PC-9 (cell line): ENCODE data around the gene FITM1. TPM values are rescaled to one million over a fixed set of nuclear protein-coding genes. Genes with fewer than 3 reads are reported as not detected.

ENCODE experiments used
- BruUV-seq: library from RNA; stranded (reverse); fragments of 400-500 nt; replicated peaks from 2 replicates; lab custom pipeline; 2021; lab: Mats Ljungman, UMichigan
- CTCF ChIA-PET: fragments of 300-600 bp; sonication (Branson Sonifier 250); formaldehyde crosslinking; loops from one replicate; lab custom pipeline; 2022; ENCODE audit warnings: antibody characterized with exemption; lab: Charles Lee
- POLR2A ChIA-PET: fragments of 300-600 bp; sonication (Branson Sonifier 250); formaldehyde crosslinking; loops from one replicate; lab custom pipeline; 2022; ENCODE audit warnings: antibody characterized with exemption; ENCODE audit not compliant: unreplicated experiment; lab: Charles Lee
- DNase-seq, 2 experiments: peaks; one replicate each; pipeline versions ENCODE4 v3.0.0 to v3.0.0-alpha.2; 2015 to 2022; ENCODE audit warnings: mixed read lengths in 1 of 2
- H2AFZ ChIP-seq: fragments of 200-600 bp; sonication (generic); 2 replicates; pipeline ENCODE4 v1.8.1; 2017; ENCODE audit warnings: antibody characterized with exemption
- H3F3A ChIP-seq: fragments of 200-600 bp; sonication (generic); 2 replicates; pipeline ENCODE4 v1.8.1; 2017; ENCODE audit warnings: antibody characterized with exemption, mild to moderate bottlenecking, low read depth; ENCODE audit not compliant: insufficient read depth
- H3K27ac ChIP-seq: fragments of 200-600 bp; sonication (generic); 2 replicates; pipeline ENCODE4 v1.6.1; 2016; ENCODE audit warnings: mixed run types
- H3K27me3 ChIP-seq: fragments of 200-600 bp; sonication (generic); 2 replicates; pipeline ENCODE4 v1.6.1; 2016; ENCODE audit warnings: low read depth, mixed run types; ENCODE audit not compliant: insufficient read depth
- H3K36me3 ChIP-seq: fragments of 200-600 bp; sonication (generic); 2 replicates; pipeline ENCODE4 v1.6.1; 2016; ENCODE audit warnings: low read depth, mixed run types
- H3K4me1 ChIP-seq: fragments of 200-600 bp; sonication (generic); replicated peaks from 2 replicates; pipeline ENCODE4 v1.6.1; 2016; ENCODE audit warnings: mixed run types; ENCODE audit not compliant: insufficient read depth
- H3K4me2 ChIP-seq: fragments of 200-600 bp; sonication (generic); 2 replicates; pipeline ENCODE4 v1.6.1; 2017; ENCODE audit warnings: mixed run types
- H3K4me3 ChIP-seq: fragments of 200-600 bp; sonication (generic); 2 replicates; pipeline ENCODE4 v1.6.1; 2016; ENCODE audit warnings: mixed run types
- H3K79me2 ChIP-seq: fragments of 200-600 bp; sonication (generic); 2 replicates; pipeline ENCODE4 v1.6.1; 2017; ENCODE audit warnings: low read depth, mixed run types
- H3K9me2 ChIP-seq: fragments of 200-600 bp; sonication (generic); 2 replicates; pipeline ENCODE4 v1.8.1; 2017; ENCODE audit warnings: mild to moderate bottlenecking; ENCODE audit not compliant: insufficient read depth
- H3K9me3 ChIP-seq: fragments of 200-600 bp; sonication (generic); 2 replicates; pipeline ENCODE4 v1.8.1; 2016; ENCODE audit warnings: low read depth; ENCODE audit not compliant: insufficient read depth
- H4K20me1 ChIP-seq: fragments of 200-600 bp; sonication (generic); 2 replicates; pipeline ENCODE4 v1.8.1; 2017; ENCODE audit not compliant: insufficient read depth
- CTCF ChIP-seq: fragments of 200-600 bp; sonication (generic); conservative IDR thresholded peaks from 2 replicates; pipeline ENCODE4 v1.6.1; 2017; ENCODE audit warnings: mixed run types, antibody characterized with exemption, mild to moderate bottlenecking, moderate library complexity
- EZH2 ChIP-seq: fragments of 200-600 bp; sonication (generic); IDR thresholded peaks from 2 replicates; pipeline ENCODE4 v1.8.0; 2017; ENCODE audit warnings: antibody characterized with exemption, low read depth
- intact Hi-C: fragments of 100-400 bp; cut with micrococcal nuclease; formaldehyde crosslinking; loops from one replicate; pipeline ENCODE4 v1.10.0; 2022; ENCODE audit not compliant: unreplicated experiment
- total RNA-seq: library from RNA; stranded (reverse); gene quantifications from 2 replicates; pipeline ENCODE4 v1.2.3, GENCODE V29; 2021

FITM1 gene
- total RNA-seq, 1 experiment from 2014 or later = 0.72 TPM

GRCh38 chr14:24145219-24145618 is 14.8 kb downstream of the FITM1 start:
- H3K27ac ChIP-seq = no peak overlapping the region
- H3K9me2 ChIP-seq = no peaks in the 10 kb centered on the region
- H3K27me3 ChIP-seq = no peaks in the 10 kb centered on the region
- H3K4me3 ChIP-seq = peak overlapping the region; percentile 63; the same call in 1 of the 2 replicates
- H3K4me2 ChIP-seq = peak overlapping the region; percentile 93
- no peaks in the 10 kb centered on the region for H4K20me1 ChIP-seq
- peaks cover 10% of the 10 kb centered on the region for H3F3A ChIP-seq
- H3K4me1 ChIP-seq = peaks cover 15% of the 10 kb centered on the region
- DNase-seq = no peak
- BruUV-seq = no TSS peak
- peaks cover 37% of the 10 kb centered on the region for H3K79me2 ChIP-seq
- POLR2A ChIA-PET = interaction anchor here (0.6 kb wide), 1 partner anchor 8 kb away, joined by 5 read pairs; no protein-coding TSS in a partner anchor
- H3K36me3 ChIP-seq = no peaks in the 10 kb centered on the region; the same call in 1 of the 2 replicates
- TF ChIP-seq EZH2 = no peak
- no peak for TF ChIP-seq CTCF
- CTCF ChIA-PET = interaction anchor here (0.6 kb wide), 2 partner anchors 11 to 53 kb away, joined by 4 to 5 read pairs; no protein-coding TSS in a partner anchor
- no peaks in the 10 kb centered on the region for H3K9me3 ChIP-seq
- no peak overlapping the region for H2AFZ ChIP-seq
- intact Hi-C loops = no loop called here

- H4K20me1 ChIP-seq = no peaks in the 10 kb centered on the region
- H3K4me3 ChIP-seq = peak overlapping the region; percentile 63
- peaks cover 15% of the 10 kb centered on the region for H3K4me1 ChIP-seq
- BruUV-seq = TSS peak; percentile 53
- H3K79me2 ChIP-seq = peaks cover 37% of the 10 kb centered on the region
- POLR2A ChIA-PET = interaction anchor here (0.5 to 1.8 kb wide), 3 partner anchors 9 to 35 kb away, joined by 4 to 26 read pairs (median 5); partner anchors contain the start of genes DCAF11 and NRL
- no peaks in the 10 kb centered on the region for H3K9me3 ChIP-seq
- intact Hi-C loops = loop anchor here (1.0 to 2.0 kb wide), 2 partner anchors 32 to 67 kb away; partner anchors contain the start of genes CHMP4A, DCAF11 and NRL
- peak overlapping the region; percentile 29; the same call in 1 of the 2 replicates for H3K27ac ChIP-seq
- no peak for DNase-seq
- peaks cover 10% of the 10 kb centered on the region for H3F3A ChIP-seq
- peak overlapping the region; percentile 79 for H2AFZ ChIP-seq
- H3K9me2 ChIP-seq = no peaks in the 10 kb centered on the region
- H3K4me2 ChIP-seq = peak overlapping the region; percentile 93
- CTCF ChIA-PET = interaction anchor here (0.6 to 1.4 kb wide), 3 partner anchors 15 to 54 kb away, joined by 3 to 4 read pairs (median 4); partner anchors contain the start of genes DCAF11, IRF9 and NRL
- no peaks in the 10 kb centered on the region; the same call in 1 of the 2 replicates for H3K36me3 ChIP-seq
- no peaks in the 10 kb centered on the region for H3K27me3 ChIP-seq
- TF ChIP-seq CTCF (no peak), EZH2 (no peak)
Measured at GRCh38 chr14:24145690-24146452, 15.4 kb downstream of the FITM1 start.

- Histone ChIP-seq H3K9me2 (no peaks in the 10 kb centered on the region), H3K27ac (peak within 1 kb of the TSS; percentile 29; the same call in 1 of the 2 replicates), H3K4me1 (peaks cover 15% of the 10 kb centered on the region), H2AFZ (peak within 1 kb of the TSS; percentile 79), H3F3A (peaks cover 10% of the 10 kb centered on the region), H3K27me3 (no peaks in the 10 kb centered on the region), H3K4me2 (peak within 1 kb of the TSS; percentile 93), H3K9me3 (no peaks in the 10 kb centered on the region), H3K4me3 (peak within 1 kb of the TSS; percentile 63), H4K20me1 (no peaks in the 10 kb centered on the region), H3K79me2 (peaks cover 37% of the 10 kb centered on the region), H3K36me3 (no peaks in the 10 kb centered on the region; the same call in 1 of the 2 replicates)
- POLR2A ChIA-PET = interaction anchor here (0.5 to 1.8 kb wide), 4 partner anchors 32 to 1026 kb away, joined by 3 to 26 read pairs (median 3); partner anchors contain the start of genes DCAF11 and NRL
- CTCF ChIA-PET = interaction anchor here (0.6 to 1.4 kb wide), 4 partner anchors 15 to 637 kb away, joined by 3 to 4 read pairs (median 4); partner anchors contain the start of genes DCAF11, IRF9 and NRL
- intact Hi-C loops = loop anchor here (1.0 to 2.0 kb wide), 2 partner anchors 32 to 66 kb away; partner anchors contain the start of genes CHMP4A, DCAF11 and NRL
- DNase-seq = peak; percentile 90 to 95
- no peak for TF ChIP-seq CTCF
- TF ChIP-seq EZH2 = no peak
- BruUV-seq = no TSS peak
Measured at GRCh38 chr14:24146453-24146977, 16.1 kb downstream of the FITM1 start, which contains the start of gene PSME2. TSS of gene PSME2 (minus strand) at chr14:24146610. CDS start at chr14:24146581, 29 bp downstream.
